IMR-90 (cell line): ENCODE results near the gene LRRC4C. TPM values are rescaled to one million over a fixed set of nuclear protein-coding genes. Genes with fewer than 3 reads are reported as not detected.

Source experiments
- ATAC-seq: fragments of 200-7000 bp; cut with Tn5 transposase; 2 replicates; pipeline ENCODE4 v1.9.1; 2020; ENCODE audit warnings: low read depth, mild to moderate bottlenecking, moderate library complexity
- BruUV-seq: library from RNA; stranded (reverse); fragments of 400-500 nt; replicated peaks from 2 replicates; lab custom pipeline; 2021; lab: Mats Ljungman, UMichigan
- CTCF ChIA-PET: fragments of 300-600 bp; formaldehyde crosslinking; extraction: SDS; loops from one replicate; lab custom pipeline; 2021; ENCODE audit warnings: antibody characterized with exemption; lab: Yijun Ruan, JAX
- POLR2A ChIA-PET: fragments of 300-600 bp; sonication (Branson Sonifier 250); formaldehyde crosslinking; loops from one replicate; lab custom pipeline; 2022; ENCODE audit warnings: antibody characterized with exemption; ENCODE audit not compliant: unreplicated experiment; lab: Charles Lee
- DNase-seq: peaks from one replicate; pipeline ENCODE4 v3.0.0; 2013
- H2AFZ ChIP-seq: replicated peaks from 2 replicates; pipeline ENCODE3; 2013; ENCODE audit warnings: low read length, mild to moderate bottlenecking; ENCODE audit not compliant: poor library complexity
- H2AK5ac ChIP-seq: 2 replicates; pipeline ENCODE4 v1.6.1; 2013; ENCODE audit warnings: low read depth, low read length, inconsistent platforms
- H2AK9ac ChIP-seq: replicated peaks from 2 replicates; pipeline ENCODE3; 2013; ENCODE audit warnings: mild to moderate bottlenecking, low read depth, low read length, moderate library complexity; ENCODE audit not compliant: poor library complexity
- H2BK120ac ChIP-seq: 2 replicates; pipeline ENCODE4 v1.6.1; 2013; ENCODE audit warnings: low read depth, low read length, inconsistent platforms
- H2BK15ac ChIP-seq: 3 replicates; pipeline ENCODE4 v1.6.1; 2013; ENCODE audit warnings: low read depth, low read length, inconsistent platforms
- H2BK20ac ChIP-seq: 2 replicates; pipeline ENCODE4 v1.6.1; 2013; ENCODE audit warnings: low read depth, mild to moderate bottlenecking, inconsistent platforms, low read length, moderate library complexity
- H2BK5ac ChIP-seq: 2 replicates; pipeline ENCODE4 v1.6.1; 2013; ENCODE audit warnings: mild to moderate bottlenecking, low read depth, low read length, inconsistent platforms; ENCODE audit not compliant: poor library complexity, severe bottlenecking
- H3K14ac ChIP-seq: replicated peaks from 2 replicates; pipeline ENCODE4 v1.6.1; 2013; ENCODE audit warnings: low read depth, low read length, inconsistent platforms
- H3K18ac ChIP-seq: 2 replicates; pipeline ENCODE4 v1.6.1; 2013; ENCODE audit warnings: low read depth, low read length, control low read depth
- H3K23ac ChIP-seq: 2 replicates; pipeline ENCODE4 v1.6.1; 2013; ENCODE audit warnings: low read depth, low read length, inconsistent platforms
- H3K27ac ChIP-seq: 2 replicates; pipeline ENCODE4 v1.5.1; 2013; ENCODE audit warnings: mild to moderate bottlenecking, control low read depth, low read length; ENCODE audit not compliant: insufficient read depth
- H3K27me3 ChIP-seq: 2 replicates; pipeline ENCODE4 v1.6.1; 2013; ENCODE audit warnings: low read length; ENCODE audit not compliant: control insufficient read depth, insufficient read depth
- H3K36me3 ChIP-seq: 2 replicates; pipeline ENCODE4 v1.6.1; 2013; ENCODE audit warnings: low read length, mixed read lengths; ENCODE audit not compliant: control insufficient read depth, insufficient read depth
- H3K4ac ChIP-seq: 2 replicates; pipeline ENCODE4 v1.6.1; 2013; ENCODE audit warnings: low read depth, low read length, inconsistent platforms
- H3K4me1 ChIP-seq: 2 replicates; pipeline ENCODE4 v1.6.1; 2013; ENCODE audit warnings: low read length, mixed read lengths; ENCODE audit not compliant: control insufficient read depth, insufficient read depth
- H3K4me2 ChIP-seq: 2 replicates; pipeline ENCODE4 v1.6.1; 2013; ENCODE audit warnings: low read depth, mild to moderate bottlenecking, control low read depth, low read length, moderate library complexity
- H3K4me3 ChIP-seq: 2 replicates; pipeline ENCODE4 v1.5.1; 2013; ENCODE audit warnings: low read depth, mild to moderate bottlenecking, control low read depth, low read length, moderate library complexity; ENCODE audit not compliant: insufficient read depth
- H3K56ac ChIP-seq: 2 replicates; pipeline ENCODE4 v1.6.1; 2013; ENCODE audit warnings: low read length, inconsistent platforms; ENCODE audit not compliant: insufficient read depth; ENCODE audit errors: extremely low read depth
- H3K79me1 ChIP-seq, 2 experiments: 2 replicates each; pipeline ENCODE4 v1.6.1; 2013; ENCODE audit warnings: low read length in 2 of 2, inconsistent platforms in 1 of 2, low read depth in 1 of 2
- H3K9ac ChIP-seq: 2 replicates; pipeline ENCODE4 v1.6.1; 2013; ENCODE audit warnings: low read depth, low read length, control low read depth
- H3K9me1 ChIP-seq: 2 replicates; pipeline ENCODE4 v1.6.1; 2013; ENCODE audit warnings: low read length, inconsistent platforms; ENCODE audit not compliant: insufficient read depth
- H3K9me3 ChIP-seq: 2 replicates; pipeline ENCODE4 v1.6.1; 2013; ENCODE audit warnings: low read length; ENCODE audit not compliant: control insufficient read depth, insufficient read depth
- H4K20me1 ChIP-seq: 2 replicates; pipeline ENCODE4 v1.6.1; 2013; ENCODE audit warnings: low read length, inconsistent platforms; ENCODE audit not compliant: insufficient read depth
- H4K5ac ChIP-seq: 2 replicates; pipeline ENCODE4 v1.6.1; 2013; ENCODE audit warnings: mild to moderate bottlenecking, low read depth, low read length, control low read depth
- H4K8ac ChIP-seq, 2 experiments: 2 replicates each; pipeline ENCODE4 v1.6.1; 2013; ENCODE audit warnings: low read depth in 2 of 2, low read length in 2 of 2, control low read depth in 1 of 2, inconsistent platforms in 1 of 2
- H4K91ac ChIP-seq: 2 replicates; pipeline ENCODE4 v1.6.1; 2013; ENCODE audit warnings: low read depth, low read length, inconsistent platforms; ENCODE audit not compliant: insufficient read depth
- BHLHE40 ChIP-seq: fragments of 150-350 bp; IDR thresholded peaks from 2 replicates; pipeline ENCODE4 v1.6.1; 2016; ENCODE audit warnings: mild to moderate bottlenecking, low read depth, low read length
- CEBPB ChIP-seq: IDR thresholded peaks from 2 replicates; pipeline ENCODE4 v1.6.1; 2012; ENCODE audit warnings: low read depth, low read length, improper control_type of control experiment
- CHD1 ChIP-seq: IDR thresholded peaks from 2 replicates; pipeline ENCODE4 v1.6.1; 2012; ENCODE audit warnings: low read depth, low read length, improper control_type of control experiment
- ELK1 ChIP-seq: fragments of 150-350 bp; IDR thresholded peaks from 2 replicates; pipeline ENCODE4 v1.6.1; 2016; ENCODE audit warnings: low read depth, mild to moderate bottlenecking, low read length, moderate library complexity, borderline replicate concordance
- FOS ChIP-seq: fragments of 150-350 bp; IDR thresholded peaks from 2 replicates; pipeline ENCODE4 v1.6.1; 2016; ENCODE audit warnings: low read depth, low read length
- MAFK ChIP-seq: IDR thresholded peaks from 2 replicates; pipeline ENCODE4 v1.6.1; 2012; ENCODE audit warnings: low read depth, low read length, improper control_type of control experiment
- MAZ ChIP-seq: IDR thresholded peaks from 2 replicates; pipeline ENCODE4 v1.6.1; 2012; ENCODE audit warnings: low read depth, mild to moderate bottlenecking, low read length, improper control_type of control experiment, moderate library complexity, borderline replicate concordance
- MXI1 ChIP-seq: IDR thresholded peaks from 2 replicates; pipeline ENCODE4 v1.6.1; 2012; ENCODE audit warnings: low read depth, mild to moderate bottlenecking, low read length, moderate library complexity, borderline replicate concordance
- NFE2L2 ChIP-seq: fragments of 150-350 bp; IDR thresholded peaks from 2 replicates; pipeline ENCODE4 v1.6.1; 2016; ENCODE audit warnings: low read depth, mild to moderate bottlenecking, low read length
- POLR2A ChIP-seq: IDR thresholded peaks from 2 replicates; pipeline ENCODE4 v1.6.1; 2012; ENCODE audit warnings: mild to moderate bottlenecking, low read depth, low read length
- RAD21 ChIP-seq: IDR thresholded peaks from 2 replicates; pipeline ENCODE4 v1.6.1; 2012; ENCODE audit warnings: low read length, improper control_type of control experiment
- RCOR1 ChIP-seq: IDR thresholded peaks from 2 replicates; pipeline ENCODE4 v1.6.1; 2012; ENCODE audit warnings: mild to moderate bottlenecking, low read length, improper control_type of control experiment; ENCODE audit not compliant: insufficient replicate concordance
- RFX5 ChIP-seq: IDR thresholded peaks from 2 replicates; pipeline ENCODE4 v1.8.0; 2012; ENCODE audit warnings: low read depth, mild to moderate bottlenecking, low read length, moderate library complexity
- SMC3 ChIP-seq: fragments of 150-350 bp; IDR thresholded peaks from 2 replicates; pipeline ENCODE4 v1.6.1; 2016; ENCODE audit warnings: low read depth, mild to moderate bottlenecking, antibody characterized with exemption, low read length, moderate library complexity
- dilution Hi-C: fragments of 300-500 bp; cut with HindIII; formaldehyde crosslinking; loops from one replicate; pipeline ENCODE4 v1.14.3; 2018; ENCODE audit warnings: low sequenced_read_pairs; ENCODE audit not compliant: unreplicated experiment
- in situ Hi-C: fragments of 300-500 bp; cut with MboI; formaldehyde crosslinking; loops from 3 replicates; pipeline ENCODE4 v1.14.3; 2019; ENCODE audit warnings: low sequenced_read_pairs, inconsistent platforms, mixed read lengths
- intact Hi-C: fragments of 100-400 bp; cut with micrococcal nuclease; formaldehyde crosslinking; loops from 2 replicates; pipeline ENCODE4 v1.10.0; 2022
- polyA plus RNA-seq, 3 experiments: library from polyadenylated mRNA; depleted of rRNA; stranded (reverse); fragments of >200 nt; gene quantifications; 2 replicates each; pipeline ENCODE4 v1.2.3, GENCODE V29; 2012; ENCODE audit warnings: low replicate concordance in 1 of 3
- total RNA-seq: library from RNA; depleted of rRNA; stranded (reverse); fragments of >200 nt; gene quantifications from 2 replicates; pipeline ENCODE4 v1.2.3, GENCODE V29; 2012
- TF ChIP-seq, protein P1 (sequence below): fragments of 150-350 bp; IDR thresholded peaks from 2 replicates; pipeline ENCODE4 v1.6.1; 2017; ENCODE audit warnings: mild to moderate bottlenecking, antibody characterized with exemption, low read length, low read depth
- TF ChIP-seq, protein P2 (sequence below): conservative IDR thresholded peaks from 2 replicates; pipeline ENCODE4 v1.5.1; 2012; ENCODE audit warnings: mild to moderate bottlenecking, low read depth, low read length, improper control_type of control experiment

Gene LRRC4C
- total and polyA plus RNA-seq, 2 of the 4 experiments (the other 2 are of a cell fraction) = under 0.01 to 0.03 TPM

- Histone ChIP-seq H3K27me3 (no peaks in the 10 kb centered on the region), H3K9ac (no peak overlapping the region), H3K18ac (no peak overlapping the region), H3K14ac (no peak overlapping the region), H3K56ac (no peak overlapping the region), H3K27ac (no peak overlapping the region), H2BK20ac (no peak overlapping the region), H4K20me1 (no peaks in the 10 kb centered on the region), H2BK15ac (no peak overlapping the region), H3K79me1 (no peaks in the 10 kb centered on the region), H2BK5ac (no peak overlapping the region), H2AK9ac (no peak overlapping the region), H2AK5ac (no peak overlapping the region), H2AFZ (no peak overlapping the region), H4K5ac (no peak overlapping the region), H4K91ac (no peak overlapping the region), H3K9me1 (no peaks in the 10 kb centered on the region), H2BK120ac (no peak overlapping the region), H3K36me3 (no peaks in the 10 kb centered on the region), H4K8ac (no peak overlapping the region), H3K4me2 (no peak overlapping the region), H3K4ac (no peak overlapping the region), H3K23ac (no peak overlapping the region), H3K9me3 (no peaks in the 10 kb centered on the region), H3K4me1 (no peaks in the 10 kb centered on the region), H3K4me3 (no peak overlapping the region)
- DNase-seq (no peak), ATAC-seq (no peak)
- BruUV-seq = no TSS peak
- intact Hi-C loops (no loop called here), in situ Hi-C loops (no loop called here), dilution Hi-C loops (no loop called here)
- TF ChIP-seq MXI1 (no peak), NFE2L2 (no peak), RAD21 (no peak), RFX5 (no peak), MAZ (no peak), ELK1 (no peak), CHD1 (no peak), SMC3 (no peak), RCOR1 (no peak), CEBPB (no peak), POLR2A (no peak), BHLHE40 (no peak), MAFK (no peak), FOS (no peak)
- TF ChIP-seq, protein P1, sequence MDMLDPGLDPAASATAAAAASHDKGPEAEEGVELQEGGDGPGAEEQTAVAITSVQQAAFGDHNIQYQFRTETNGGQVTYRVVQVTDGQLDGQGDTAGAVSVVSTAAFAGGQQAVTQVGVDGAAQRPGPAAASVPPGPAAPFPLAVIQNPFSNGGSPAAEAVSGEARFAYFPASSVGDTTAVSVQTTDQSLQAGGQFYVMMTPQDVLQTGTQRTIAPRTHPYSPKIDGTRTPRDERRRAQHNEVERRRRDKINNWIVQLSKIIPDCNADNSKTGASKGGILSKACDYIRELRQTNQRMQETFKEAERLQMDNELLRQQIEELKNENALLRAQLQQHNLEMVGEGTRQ = no peak
- TF ChIP-seq, protein P2, sequence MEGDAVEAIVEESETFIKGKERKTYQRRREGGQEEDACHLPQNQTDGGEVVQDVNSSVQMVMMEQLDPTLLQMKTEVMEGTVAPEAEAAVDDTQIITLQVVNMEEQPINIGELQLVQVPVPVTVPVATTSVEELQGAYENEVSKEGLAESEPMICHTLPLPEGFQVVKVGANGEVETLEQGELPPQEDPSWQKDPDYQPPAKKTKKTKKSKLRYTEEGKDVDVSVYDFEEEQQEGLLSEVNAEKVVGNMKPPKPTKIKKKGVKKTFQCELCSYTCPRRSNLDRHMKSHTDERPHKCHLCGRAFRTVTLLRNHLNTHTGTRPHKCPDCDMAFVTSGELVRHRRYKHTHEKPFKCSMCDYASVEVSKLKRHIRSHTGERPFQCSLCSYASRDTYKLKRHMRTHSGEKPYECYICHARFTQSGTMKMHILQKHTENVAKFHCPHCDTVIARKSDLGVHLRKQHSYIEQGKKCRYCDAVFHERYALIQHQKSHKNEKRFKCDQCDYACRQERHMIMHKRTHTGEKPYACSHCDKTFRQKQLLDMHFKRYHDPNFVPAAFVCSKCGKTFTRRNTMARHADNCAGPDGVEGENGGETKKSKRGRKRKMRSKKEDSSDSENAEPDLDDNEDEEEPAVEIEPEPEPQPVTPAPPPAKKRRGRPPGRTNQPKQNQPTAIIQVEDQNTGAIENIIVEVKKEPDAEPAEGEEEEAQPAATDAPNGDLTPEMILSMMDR = no peak
- ChIA-PET CTCF (no interaction called here), POLR2A (no interaction called here)
Measured at GRCh38 chr11:41005986-41006385, 453.5 kb downstream of the LRRC4C start.
